Measurements from ENCODE around the gene MYL6. TPM values are rescaled to one million over a fixed set of nuclear protein-coding genes. Genes with fewer than 3 reads are reported as not detected.
A peak's percentile ranks its signal among the peaks of the same experiment; 100 is the strongest.

The MYL6 gene
- total RNA-seq, 1 donor from 2014 or later = 1,476 TPM

DNA sequence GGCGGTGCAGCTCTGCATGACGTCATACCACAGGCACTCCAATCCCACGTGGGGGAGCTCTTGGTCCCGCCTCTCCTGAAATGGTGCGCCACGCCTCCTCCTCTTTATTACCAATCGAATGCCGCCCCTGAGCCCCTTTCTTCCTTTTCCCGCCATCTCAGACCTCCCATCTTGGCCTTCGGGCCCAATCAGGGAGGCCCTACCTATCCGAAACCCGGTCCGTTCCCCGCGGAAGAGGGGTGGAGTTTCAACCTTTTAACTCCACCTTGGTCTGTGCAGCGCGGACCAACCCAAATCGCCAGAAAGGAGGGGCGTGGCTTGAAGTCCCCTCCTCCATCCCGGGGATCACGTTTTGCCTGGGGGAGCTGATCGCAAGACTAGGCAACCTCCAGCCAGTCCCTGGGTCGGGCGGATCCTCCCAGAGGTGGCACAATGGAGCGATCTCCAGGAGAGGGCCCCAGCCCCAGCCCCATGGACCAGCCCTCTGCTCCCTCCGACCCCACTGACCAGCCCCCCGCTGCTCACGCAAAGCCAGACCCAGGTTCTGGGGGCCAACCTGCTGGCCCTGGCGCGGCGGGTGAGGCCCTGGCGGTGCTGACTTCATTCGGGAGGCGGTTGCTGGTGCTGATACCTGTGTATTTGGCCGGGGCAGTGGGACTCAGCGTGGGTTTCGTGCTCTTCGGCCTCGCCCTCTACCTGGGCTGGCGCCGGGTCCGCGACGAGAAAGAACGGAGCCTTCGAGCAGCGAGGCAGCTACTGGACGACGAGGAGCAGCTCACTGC, 30.1 kb upstream of the MYL6 start, which contains the start of gene ESYT1:
Gene ESYT1 (plus strand): TSS at position 380 of the 782 bp plus-strand sequence. CDS start 53 bp downstream, at position 433.
- Histone ChIP-seq H3K27ac (peak within 1 kb of the TSS; percentile 87 to 88), H3K9me3 (no peaks in the 10 kb centered on the region), H3K4me1 (peaks cover 9 to 21% of the 10 kb centered on the region in 2 donors), H3K36me3 (peaks cover 25 to 28% of the 10 kb centered on the region in 2 donors), H3K4me3 (peak within 1 kb of the TSS; percentile 73 to 80), H3K27me3 (no peaks in the 10 kb centered on the region)
- intact Hi-C loops (cut with DNase I) = loop anchor here (1.0 to 5.0 kb wide), 3 partner anchors 10 to 959 kb away; partner anchors contain the start of genes MYL6, NAB2 and ZC3H10
- DNase-seq (ENCODE audit: low spot score in 2 of 2) = peak; percentile 99 to 100
- TF ChIP-seq, protein P1, sequence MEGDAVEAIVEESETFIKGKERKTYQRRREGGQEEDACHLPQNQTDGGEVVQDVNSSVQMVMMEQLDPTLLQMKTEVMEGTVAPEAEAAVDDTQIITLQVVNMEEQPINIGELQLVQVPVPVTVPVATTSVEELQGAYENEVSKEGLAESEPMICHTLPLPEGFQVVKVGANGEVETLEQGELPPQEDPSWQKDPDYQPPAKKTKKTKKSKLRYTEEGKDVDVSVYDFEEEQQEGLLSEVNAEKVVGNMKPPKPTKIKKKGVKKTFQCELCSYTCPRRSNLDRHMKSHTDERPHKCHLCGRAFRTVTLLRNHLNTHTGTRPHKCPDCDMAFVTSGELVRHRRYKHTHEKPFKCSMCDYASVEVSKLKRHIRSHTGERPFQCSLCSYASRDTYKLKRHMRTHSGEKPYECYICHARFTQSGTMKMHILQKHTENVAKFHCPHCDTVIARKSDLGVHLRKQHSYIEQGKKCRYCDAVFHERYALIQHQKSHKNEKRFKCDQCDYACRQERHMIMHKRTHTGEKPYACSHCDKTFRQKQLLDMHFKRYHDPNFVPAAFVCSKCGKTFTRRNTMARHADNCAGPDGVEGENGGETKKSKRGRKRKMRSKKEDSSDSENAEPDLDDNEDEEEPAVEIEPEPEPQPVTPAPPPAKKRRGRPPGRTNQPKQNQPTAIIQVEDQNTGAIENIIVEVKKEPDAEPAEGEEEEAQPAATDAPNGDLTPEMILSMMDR (IDR thresholded peaks at IDR 0.05) = no peak

- peaks cover 32 to 34% of the 10 kb centered on the region in 2 donors for H3K36me3 ChIP-seq
- intact Hi-C loops (cut with DNase I) = loop anchor here (1.0 to 5.0 kb wide), 2 partner anchors 30 to 959 kb away; partner anchors contain the start of genes MYL6 and NAB2
- peaks cover 9 to 21% of the 10 kb centered on the region in 2 donors for H3K4me1 ChIP-seq
- no peak for DNase-seq (ENCODE audit: low spot score in 2 of 2)
- peak overlapping the region; percentile 73 to 80 for H3K4me3 ChIP-seq
- peak overlapping the region; percentile 87 to 88 for H3K27ac ChIP-seq
- H3K9me3 ChIP-seq = no peaks in the 10 kb centered on the region
- TF ChIP-seq, protein P1 (IDR thresholded peaks at IDR 0.05) = no peak
- no peaks in the 10 kb centered on the region for H3K27me3 ChIP-seq
Measured at GRCh38 chr12:56128670-56129205, 29.4 kb upstream of the MYL6 start.

DNA sequence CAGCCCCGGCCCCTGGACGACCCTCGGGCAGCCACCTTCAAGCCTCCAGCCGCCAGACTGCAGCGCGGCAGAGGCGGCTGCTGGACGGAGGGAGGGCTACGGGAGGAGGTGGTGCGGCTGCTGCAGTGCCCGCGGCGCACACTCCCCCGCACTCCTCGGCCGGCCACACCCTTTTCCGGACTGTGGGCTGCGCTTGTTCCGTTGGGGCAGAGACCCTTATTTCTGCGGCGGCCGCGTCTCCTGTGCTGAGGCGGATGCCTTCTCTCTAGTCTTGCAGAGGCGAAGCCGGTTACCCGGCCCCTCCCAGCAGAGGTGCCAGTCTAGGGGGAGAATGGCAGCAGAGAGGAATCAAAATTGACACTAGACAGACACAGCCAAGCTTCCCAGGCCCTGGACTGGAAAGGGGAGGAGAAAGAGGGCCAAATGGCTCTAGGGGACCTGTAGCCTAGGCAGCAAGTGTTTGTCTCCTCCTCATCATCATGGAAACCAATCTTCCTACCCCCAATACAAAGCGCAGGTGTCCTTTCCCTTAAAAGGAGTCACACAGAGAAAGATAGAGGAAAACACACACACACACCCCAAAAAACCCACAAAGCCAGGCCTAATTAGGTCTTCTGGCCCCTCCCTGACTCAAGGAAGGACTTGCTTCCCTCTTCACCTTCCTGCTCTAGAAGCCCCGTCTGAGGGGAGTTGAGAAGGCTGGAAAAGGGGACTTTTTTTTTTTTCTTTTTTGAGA, 28.8 kb upstream of the MYL6 start:
- Histone ChIP-seq H3K4me3 (peak overlapping the region; percentile 73 to 80), H3K4me1 (peaks cover 9 to 21% of the 10 kb centered on the region in 2 donors), H3K9me3 (no peaks in the 10 kb centered on the region), H3K27me3 (no peaks in the 10 kb centered on the region), H3K27ac (peak overlapping the region; percentile 87 to 88), H3K36me3 (peaks cover 37 to 38% of the 10 kb centered on the region in 2 donors)
- TF ChIP-seq, protein P1 (IDR thresholded peaks at IDR 0.05) = no peak
- intact Hi-C loops (cut with DNase I) = loop anchor here (5.0 kb wide), 1 partner anchor 958 kb away; the partner anchor contains the start of gene NAB2
- peak in 1 of 2 donors; percentile 83 for DNase-seq (ENCODE audit: low spot score in 2 of 2)

- Histone ChIP-seq H3K4me1 (peaks cover 9 to 21% of the 10 kb centered on the region in 2 donors), H3K9me3 (no peaks in the 10 kb centered on the region), H3K27me3 (no peaks in the 10 kb centered on the region), H3K27ac (peak overlapping the region; percentile 87 to 88), H3K36me3 (peaks cover 42 to 45% of the 10 kb centered on the region in 2 donors), H3K4me3 (peak overlapping the region; percentile 73 to 80)
- TF ChIP-seq, protein P1 (IDR thresholded peaks at IDR 0.05) = no peak
- no peak for DNase-seq (ENCODE audit: low spot score in 2 of 2)
- intact Hi-C loops (cut with DNase I) = loop anchor here (5.0 kb wide), 1 partner anchor 957 kb away; the partner anchor contains the start of gene NAB2
Measured at GRCh38 chr12:56129942-56130495, 28.1 kb upstream of the MYL6 start.

GRCh38 chr12:56130876-56131275, 27.3 kb upstream of the MYL6 start:
- H3K4me1 ChIP-seq = peaks cover 9 to 21% of the 10 kb centered on the region in 2 donors
- H3K27me3 ChIP-seq = no peaks in the 10 kb centered on the region
- DNase-seq (ENCODE audit: low spot score in 2 of 2) = no peak
- intact Hi-C loops (cut with DNase I) = no loop called here
- no peak overlapping the region for H3K4me3 ChIP-seq
- H3K36me3 ChIP-seq = peaks cover 51 to 52% of the 10 kb centered on the region in 2 donors
- H3K9me3 ChIP-seq = no peaks in the 10 kb centered on the region
- TF ChIP-seq, protein P1 (IDR thresholded peaks at IDR 0.05) = no peak
- H3K27ac ChIP-seq = peak overlapping the region; percentile 87 to 88

Data from ascending aorta (tissue), 2 donors.